GM10266 (cell line): ENCODE measurements around the gene VPS50.

ENCODE experiments used
- DNase-seq: peaks from one replicate; pipeline ENCODE4 v3.0.0; 2012; ENCODE audit errors: extremely low spot score
- CTCF ChIP-seq: IDR thresholded peaks from 2 replicates; pipeline ENCODE4 v1.5.1; 2012; ENCODE audit warnings: mild to moderate bottlenecking, low read depth; ENCODE audit not compliant: control insufficient read depth, insufficient read depth; ENCODE audit errors: missing control alignments

The VPS50 gene

GRCh38 chr7:93238748-93239147, 6.6 kb downstream of the VPS50 start:
- TF ChIP-seq CTCF, result no peak
- no peak for DNase-seq

- DNase-seq, result no peak
- no peak for TF ChIP-seq CTCF
Measured at GRCh38 chr7:93239824-93240223, 7.7 kb downstream of the VPS50 start.

DNA sequence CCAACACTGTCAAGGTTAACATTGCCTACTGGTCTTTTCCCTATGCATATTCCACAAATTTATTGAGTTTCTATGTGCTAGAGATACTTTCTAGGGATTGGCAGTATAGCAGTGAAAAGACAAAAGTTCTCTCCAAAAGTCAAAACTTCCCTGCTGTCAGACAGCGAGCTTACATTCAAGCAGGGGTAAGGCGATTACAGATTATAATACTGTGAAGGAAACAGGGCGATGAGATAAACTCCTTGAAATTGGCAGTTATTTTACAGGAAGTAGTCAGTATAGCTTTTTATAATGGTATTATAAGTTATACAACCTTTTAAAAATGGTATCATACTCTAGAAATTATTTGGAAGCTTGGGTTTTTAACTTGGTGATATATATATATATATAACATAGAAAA, 9.9 kb downstream of the VPS50 start:
- no peak for DNase-seq
- TF ChIP-seq CTCF, result no peak

DNA sequence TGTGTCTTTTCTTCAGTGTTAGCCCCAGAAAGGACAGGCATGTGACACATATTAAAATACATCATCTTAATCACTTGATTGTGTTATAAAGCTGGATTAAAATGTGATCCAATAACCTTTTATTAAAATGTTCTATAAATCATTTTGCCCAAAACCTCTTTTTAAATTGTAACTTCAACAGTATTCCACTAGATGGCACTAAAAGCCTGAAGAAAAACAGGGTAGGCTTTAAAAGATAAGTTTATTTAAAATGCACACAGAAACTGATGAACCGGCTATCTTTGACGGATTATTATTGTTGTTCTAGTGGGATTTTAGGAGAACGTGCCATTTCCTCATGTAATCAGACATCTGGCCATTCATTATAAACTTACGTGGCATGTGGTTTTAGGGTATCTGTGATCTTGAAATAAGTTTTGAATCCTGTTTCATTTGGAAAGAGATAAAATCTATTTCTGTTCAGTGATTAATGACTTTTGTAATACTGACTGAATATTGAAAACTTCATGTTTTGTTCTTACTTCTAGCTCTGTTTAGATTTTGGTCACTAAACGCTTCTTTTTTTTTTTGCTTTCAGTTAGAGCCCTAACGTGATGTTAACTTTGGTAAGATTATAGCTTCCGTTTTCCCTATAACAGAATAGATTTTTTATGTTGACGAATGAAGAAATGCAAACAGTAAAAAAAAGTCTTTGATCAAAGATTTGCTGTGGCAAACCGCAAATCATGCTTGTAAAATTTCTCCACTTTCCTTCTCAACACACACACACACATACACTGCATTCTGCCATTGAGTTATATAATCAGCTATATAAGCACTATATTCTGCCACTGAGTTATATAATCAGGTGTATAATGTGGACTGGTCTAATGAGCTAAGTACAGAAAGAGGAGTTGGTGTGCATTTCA, 13.6 kb downstream of the VPS50 start:
- no peak for DNase-seq
- peak; percentile 39 for TF ChIP-seq CTCF

DNA sequence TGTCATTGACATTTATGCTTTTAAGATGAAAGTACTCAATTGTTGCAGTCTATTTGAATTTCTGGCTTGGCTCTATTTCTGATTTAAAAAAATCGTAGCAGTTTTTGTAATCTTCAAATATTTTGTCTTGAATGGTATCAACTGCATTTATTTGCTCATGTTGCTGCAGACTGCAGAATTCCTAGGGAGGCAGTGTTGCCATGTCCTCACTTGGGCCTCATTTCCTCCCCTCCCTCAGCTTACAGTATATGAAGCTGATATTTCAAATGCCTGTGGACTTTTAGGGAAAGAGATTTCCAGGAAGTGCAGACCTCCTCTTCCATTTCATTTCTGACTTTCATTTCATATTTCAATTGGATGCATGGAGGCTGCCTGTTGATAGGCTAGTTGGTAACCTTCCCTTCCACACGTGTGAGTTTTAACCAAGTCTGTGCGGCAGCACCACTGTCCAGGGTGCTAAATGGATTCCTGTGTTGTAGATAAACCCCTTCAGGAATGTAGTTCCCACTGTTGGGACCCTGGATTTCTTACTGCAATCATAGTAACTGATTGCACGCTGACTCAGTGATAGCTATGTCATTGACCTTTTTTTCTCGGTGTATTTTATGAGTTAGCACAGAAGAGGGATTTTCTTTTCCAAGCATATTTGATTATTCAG, 17.5 kb downstream of the VPS50 start:
- TF ChIP-seq CTCF, result no peak
- DNase-seq, result no peak

DNA sequence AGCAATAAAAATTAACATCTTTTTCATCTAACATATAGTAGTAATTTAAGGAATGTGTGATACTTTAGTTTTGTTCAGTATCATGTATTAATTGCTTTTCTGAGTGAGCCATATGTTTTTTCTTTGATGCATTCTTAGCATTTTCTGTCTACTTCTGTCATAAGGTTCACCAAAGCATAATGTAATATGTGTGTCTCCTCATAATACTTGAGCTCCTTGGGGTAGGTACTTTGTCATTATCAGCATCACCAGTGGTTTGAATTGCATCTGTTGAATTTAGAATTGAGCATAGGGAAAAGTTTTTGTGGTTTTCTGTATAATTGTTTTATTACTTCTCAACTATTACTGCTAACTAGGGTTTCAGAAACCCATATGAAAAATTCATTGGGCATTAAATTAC, 26.5 kb downstream of the VPS50 start:
- TF ChIP-seq CTCF, result no peak

GRCh38 chr7:93262535-93262934, 30.4 kb downstream of the VPS50 start:
- TF ChIP-seq CTCF, result no peak
- DNase-seq, result no peak

More for the DNA sequence above, 26.5 kb downstream of the VPS50 start:
- no peak for DNase-seq
